Hematopoietic multipotent progenitor cell treated with erythropoietin and hydrocortisone succinate and interleukin-3 and kit ligand, for 15 days (in vitro differentiated cells): Measurements from ENCODE around the gene EFCAB6.

ENCODE experiments used
- DNase-seq: peaks from one replicate; pipeline ENCODE4 v3.0.0-alpha.2; 2015; ENCODE audit warnings: low spot score

EFCAB6 gene

GRCh38 chr22:43749473-43749872 lies 62.6 kb downstream of the EFCAB6 start:
- no peak for DNase-seq

DNA sequence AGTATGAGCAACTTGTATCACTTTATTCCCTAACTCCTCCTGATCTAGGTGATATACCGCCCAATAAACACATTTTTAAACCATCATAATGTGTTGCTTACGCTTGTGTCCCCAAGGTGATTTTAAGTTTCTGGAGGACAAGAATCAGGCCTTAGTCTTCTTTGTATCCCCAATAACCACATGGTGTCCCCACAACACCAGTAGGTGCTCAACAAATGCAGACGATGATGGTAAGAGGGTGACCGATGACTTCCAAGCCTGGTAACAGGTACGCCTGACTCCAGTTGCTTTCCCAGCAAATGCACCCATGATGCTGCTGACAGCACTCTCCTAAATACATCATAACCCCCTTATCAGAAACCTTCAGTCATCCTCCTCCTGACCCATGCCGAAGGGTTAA lies 64.2 kb downstream of the EFCAB6 start:
- no peak for DNase-seq

DNA sequence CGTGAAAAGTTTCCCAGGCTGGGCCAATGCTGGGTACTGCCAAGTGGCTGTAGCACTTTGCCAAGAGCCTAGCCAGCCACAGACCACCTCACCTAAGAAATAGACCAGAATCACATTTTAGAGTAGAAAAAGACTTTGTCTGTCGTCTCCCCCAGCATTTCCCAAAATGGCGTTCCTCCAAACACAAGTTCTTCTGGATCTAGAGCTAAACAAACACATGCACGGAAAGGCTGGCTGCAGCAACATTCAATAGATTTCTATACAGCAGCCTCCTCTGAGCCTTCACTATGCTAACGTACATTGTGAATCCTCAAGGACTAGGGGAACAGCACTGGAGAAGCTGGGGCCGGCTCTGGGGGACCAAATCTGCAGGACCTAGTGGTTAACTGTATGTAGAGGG lies 65.0 kb downstream of the EFCAB6 start:
- DNase-seq: no peak

DNA sequence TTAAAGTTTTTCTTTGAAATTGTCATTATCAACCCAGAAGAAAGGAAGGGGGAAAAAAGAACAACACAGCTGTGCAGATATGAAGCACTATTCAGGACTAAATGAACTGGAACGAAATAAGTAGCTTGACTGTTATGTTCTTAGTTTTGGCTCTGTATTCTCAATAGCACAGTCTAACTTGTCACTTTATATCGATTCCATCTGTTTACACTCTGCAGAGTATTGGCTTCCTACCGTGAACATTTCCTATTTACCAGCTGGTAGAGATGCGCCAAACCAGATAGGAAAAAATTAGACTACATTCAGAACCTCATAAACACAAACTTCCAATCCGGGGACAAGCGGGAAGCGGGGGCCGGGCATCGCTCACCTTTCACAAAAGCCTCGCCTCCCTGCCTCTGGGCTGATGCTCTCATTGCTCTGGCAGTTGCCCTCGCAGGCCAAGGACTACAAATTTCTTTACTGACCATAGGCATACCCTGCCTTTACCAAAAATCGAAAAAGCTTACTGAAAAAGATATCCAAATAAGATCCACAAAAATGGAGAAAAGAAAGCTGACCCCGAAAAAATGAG lies 66.2 kb downstream of the EFCAB6 start:
- no peak for DNase-seq

DNA sequence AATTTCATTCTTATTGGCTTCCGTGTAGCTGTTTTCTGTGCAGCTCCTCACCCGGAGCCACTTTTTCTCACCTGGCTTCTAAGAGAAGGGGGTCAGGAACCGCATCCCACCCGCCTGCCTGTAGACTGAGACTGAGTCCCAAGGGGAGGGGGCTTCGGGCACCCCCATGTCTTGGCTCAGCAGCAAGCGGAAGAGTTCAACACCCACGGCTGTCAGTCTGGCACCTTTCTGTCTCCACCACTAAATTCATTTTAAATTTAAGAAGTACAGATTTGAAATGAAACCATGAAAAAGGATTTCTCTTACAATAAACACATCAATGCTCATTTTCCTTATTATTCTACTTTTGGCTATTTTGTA lies 66.7 kb downstream of the EFCAB6 start:
- no peak for DNase-seq

- DNase-seq: no peak
Observed at GRCh38 chr22:43744700-43745410, 67.2 kb downstream of the EFCAB6 start.

DNA sequence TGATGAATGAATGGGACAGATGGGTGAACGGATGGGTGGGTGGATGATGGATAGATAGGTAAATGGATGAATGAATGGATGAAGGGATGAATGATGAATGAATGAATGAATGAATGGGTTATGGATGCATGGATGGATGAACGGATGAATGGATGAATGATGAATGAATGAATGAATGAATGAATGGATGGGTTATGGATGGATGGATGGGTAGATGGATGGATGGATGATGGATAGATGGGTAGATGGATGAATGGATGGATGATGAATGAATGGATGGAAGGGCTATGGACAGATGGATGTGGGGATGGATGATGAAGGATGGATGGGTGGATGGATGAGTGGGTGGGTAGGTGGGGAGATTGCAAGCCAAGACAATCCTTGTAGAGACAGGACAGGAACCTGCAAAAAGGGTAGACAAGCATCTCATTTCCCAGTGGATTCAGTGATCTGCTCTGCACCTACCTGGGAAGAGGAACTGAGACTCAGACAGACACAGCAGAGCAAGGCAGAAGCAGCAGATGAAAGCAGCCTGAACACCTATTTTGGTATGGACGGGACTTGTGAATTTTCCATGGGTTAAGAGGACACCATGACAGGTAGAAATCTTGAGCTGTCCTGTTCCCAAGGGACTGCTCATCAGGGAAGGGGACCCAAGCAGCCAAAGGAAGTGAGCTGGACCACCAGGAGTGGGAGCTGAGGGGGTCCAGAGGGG lies 68.0 kb downstream of the EFCAB6 start:
- DNase-seq: no peak

DNA sequence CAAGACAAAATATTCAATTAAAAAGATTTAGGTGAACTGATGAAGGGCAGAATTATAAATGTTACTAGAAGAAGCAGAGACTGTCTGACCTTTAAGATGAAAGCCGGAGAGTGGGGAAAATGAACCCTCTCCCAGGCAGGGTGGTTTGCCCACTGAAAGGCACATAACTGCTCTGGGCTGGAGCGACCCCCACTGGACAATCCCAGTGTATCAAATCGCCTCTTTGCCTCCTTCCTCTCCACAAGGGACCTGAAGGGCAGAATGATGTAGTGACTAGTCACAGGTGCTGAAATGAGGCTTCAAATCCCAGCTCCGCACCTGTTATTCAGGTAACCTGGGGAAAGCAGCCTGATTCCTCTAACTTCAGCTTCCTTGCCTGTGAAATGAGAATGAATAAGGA lies 69.0 kb downstream of the EFCAB6 start:
- DNase-seq: no peak

GRCh38 chr22:43742154-43742950 lies 69.8 kb downstream of the EFCAB6 start:
- no peak for DNase-seq

DNA sequence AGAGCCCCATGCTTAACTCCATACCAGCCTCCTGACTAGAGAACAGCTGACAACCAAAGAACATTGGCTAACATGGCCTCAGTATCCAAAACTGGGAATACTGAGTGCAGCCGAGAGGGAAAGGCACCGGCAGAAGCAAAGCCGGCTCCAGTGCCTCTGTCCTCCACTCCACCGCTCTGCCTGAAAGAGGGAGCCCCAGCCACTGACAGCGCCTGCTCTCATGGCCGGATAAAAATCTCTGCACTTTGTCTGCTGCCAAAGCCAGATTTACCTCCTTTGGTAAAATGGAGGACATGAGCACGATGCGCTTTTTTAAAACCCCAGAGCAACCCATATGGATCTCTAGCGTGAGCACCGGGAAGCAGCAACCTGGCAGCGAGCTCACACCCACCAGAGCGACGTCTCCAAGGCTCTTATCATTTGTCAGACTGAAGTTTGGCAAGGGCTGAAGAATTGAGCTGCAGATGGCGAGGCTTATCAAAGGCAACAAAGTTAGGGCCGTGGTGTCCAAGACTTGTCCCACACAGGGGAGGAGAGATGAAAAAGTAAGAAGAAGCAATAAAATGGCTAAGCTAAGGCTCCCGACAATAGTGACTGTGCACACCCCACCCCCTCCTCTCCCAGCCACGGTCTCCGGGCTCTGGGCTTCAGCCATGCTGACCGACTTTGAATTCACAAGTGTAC lies 71.4 kb downstream of the EFCAB6 start:
- DNase-seq: peak; percentile 54

DNA sequence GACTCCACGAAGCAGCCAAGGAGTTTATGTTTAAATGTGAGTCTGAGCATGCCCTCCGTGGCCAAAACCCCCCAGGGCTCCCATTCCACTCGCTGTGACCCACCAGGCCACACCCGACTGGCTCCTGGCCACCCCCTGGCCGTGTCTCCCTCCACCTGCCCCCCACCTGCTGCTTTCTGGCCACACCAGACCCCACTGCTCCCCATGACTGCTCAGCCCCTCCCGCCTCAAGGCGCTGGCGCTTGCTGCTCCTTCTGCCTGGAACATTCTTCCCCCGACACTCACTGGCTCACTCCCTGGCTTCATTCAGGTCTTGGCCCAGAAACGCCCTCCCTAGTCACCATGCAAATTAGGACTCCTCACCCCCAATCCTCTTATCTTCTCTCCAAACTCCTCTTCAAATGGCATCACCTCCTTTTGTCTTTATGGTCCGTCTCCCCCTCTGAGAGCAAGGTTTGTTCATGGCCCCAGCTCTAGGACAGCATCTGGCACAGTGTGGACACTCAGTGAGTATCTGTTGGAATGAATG lies 72.2 kb downstream of the EFCAB6 start:
- no peak for DNase-seq

GRCh38 chr22:43737150-43737828 lies 74.8 kb downstream of the EFCAB6 start:
- no peak for DNase-seq

GRCh38 chr22:43736651-43737050 lies 75.5 kb downstream of the EFCAB6 start:
- DNase-seq: no peak

- no peak for DNase-seq
Observed at GRCh38 chr22:43734370-43735150, 77.5 kb downstream of the EFCAB6 start.

- no peak for DNase-seq
Observed at GRCh38 chr22:43733138-43733537, 79.0 kb downstream of the EFCAB6 start.

DNA sequence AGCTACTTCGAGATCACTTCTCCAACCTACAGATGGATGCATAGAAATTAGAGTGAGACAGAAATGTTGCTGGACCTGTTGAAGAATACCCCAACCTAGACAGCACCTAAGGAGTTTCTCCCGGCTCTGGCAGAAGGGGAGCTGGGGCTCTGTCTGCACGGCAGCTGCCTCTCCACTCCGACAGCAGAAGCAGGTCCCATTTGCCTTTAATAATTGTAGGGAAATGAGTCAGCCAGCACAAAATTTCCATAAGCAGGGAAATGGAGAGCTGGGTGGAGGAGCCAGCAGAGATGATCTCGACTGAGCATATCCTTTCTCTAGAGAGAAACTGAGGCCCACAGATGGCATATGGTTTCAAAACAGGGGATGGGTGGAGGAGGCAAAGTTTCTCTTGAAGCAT lies 80.1 kb downstream of the EFCAB6 start:
- no peak for DNase-seq

GRCh38 chr22:43726964-43727543 lies 85.1 kb downstream of the EFCAB6 start:
- no peak for DNase-seq

GRCh38 chr22:43726322-43726721 lies 85.8 kb downstream of the EFCAB6 start:
- DNase-seq: no peak

DNA sequence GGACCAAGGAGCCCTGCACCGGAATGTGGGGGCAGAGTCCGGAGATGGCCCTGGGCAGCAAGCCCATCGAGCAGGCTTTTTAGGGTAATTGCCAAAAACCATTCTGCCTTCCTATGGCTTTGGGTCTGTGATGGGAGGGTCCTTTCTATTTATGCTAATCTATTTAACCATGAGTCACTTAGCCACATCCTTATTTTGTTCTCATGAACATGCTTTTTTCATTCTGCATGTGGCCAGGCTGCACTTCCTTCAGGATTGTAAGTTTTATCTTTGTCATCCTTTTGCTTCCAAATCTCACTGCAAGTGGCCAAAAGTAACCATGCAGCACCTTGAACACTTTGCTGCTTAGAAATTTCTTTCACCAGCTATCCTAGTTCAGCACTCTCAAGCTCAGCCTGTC lies 88.3 kb downstream of the EFCAB6 start:
- DNase-seq: no peak

DNA sequence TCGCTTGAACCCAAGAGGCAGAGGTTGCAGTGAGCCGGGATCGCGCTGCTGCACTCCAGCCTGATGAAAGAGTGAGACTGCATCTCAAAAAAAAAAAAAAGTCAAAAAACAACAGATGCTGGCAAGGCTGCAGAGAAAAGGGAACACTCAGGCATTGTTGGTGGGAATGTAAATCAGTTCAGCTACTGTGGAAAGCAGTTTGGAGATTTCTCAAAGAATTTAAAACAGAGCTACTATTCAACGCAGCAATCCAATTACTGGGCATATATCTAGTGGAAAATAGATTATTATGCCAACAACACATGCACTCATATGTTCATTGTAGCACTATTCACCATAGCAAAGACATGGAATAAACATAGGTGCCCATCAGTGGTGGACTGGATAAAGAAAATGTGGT lies 89.7 kb downstream of the EFCAB6 start:
- no peak for DNase-seq
